ENCODE measurements around the gene DNAJC5. TPM values are rescaled to one million over a fixed set of nuclear protein-coding genes. Genes with fewer than 3 reads are reported as not detected.
A peak's percentile ranks its signal among the peaks of the same experiment; 100 is the strongest.
"Not testable (repeated sequence)": the region's sequence is repeated elsewhere in the genome, so short reads cannot be mapped to it uniquely, and the experiment has no call there.

DNAJC5 gene
- total RNA-seq, 1 experiment from 2014 or later, result 44.9 TPM

GRCh38 chr20:63968928-63969760, 74.2 kb downstream of the DNAJC5 start:
- no peak for TF ChIP-seq EZH2 (IDR thresholded peaks at IDR 0.05; ENCODE audit: borderline replicate concordance, low read depth, low read length, poor library complexity, severe bottlenecking)
- TF ChIP-seq CTCF (conservative IDR thresholded peaks at IDR 0.05; ENCODE audit: low read depth, low read length), result no peak
- peak; percentile 36 for DNase-seq (ENCODE audit: low spot score)
- ChIA-PET CTCF (no interaction called here), POLR2A (ENCODE audit: low non-redundant PET) (no interaction called here)
- H3K4me3 ChIP-seq (ENCODE audit: low read depth, low read length, poor library complexity, severe bottlenecking), result peak overlapping the region; percentile 73
- intact Hi-C loops (cut with micrococcal nuclease; ENCODE audit: unreplicated experiment), result no loop called here
- peaks cover 11% of the 10 kb centered on the region for H3K9me3 ChIP-seq (ENCODE audit: low read depth, low read length, poor library complexity, severe bottlenecking)
- no peaks in the 10 kb centered on the region for H3K27me3 ChIP-seq (replicated peaks; ENCODE audit: insufficient read depth, low read depth, low read length, poor library complexity)
- peaks cover 29% of the 10 kb centered on the region for H3K36me3 ChIP-seq (ENCODE audit: insufficient read depth, low read length, poor library complexity, severe bottlenecking)
- peaks cover 5% of the 10 kb centered on the region for H3K4me1 ChIP-seq (ENCODE audit: insufficient read depth, low read length, poor library complexity, severe bottlenecking)
- H3K27ac ChIP-seq (ENCODE audit: low read depth, low read length, poor library complexity, severe bottlenecking), result peak overlapping the region; percentile 84
- no TSS peak for BruUV-seq (replicated peaks)

- Histone ChIP-seq H3K27ac (ENCODE audit: low read depth, low read length, poor library complexity, severe bottlenecking) (peak within 1 kb of the TSS; percentile 84), H3K4me1 (ENCODE audit: insufficient read depth, low read length, poor library complexity, severe bottlenecking) (peaks cover 5% of the 10 kb centered on the region), H3K4me3 (ENCODE audit: low read depth, low read length, poor library complexity, severe bottlenecking) (peak within 1 kb of the TSS; percentile 73), H3K9me3 (ENCODE audit: low read depth, low read length, poor library complexity, severe bottlenecking) (peaks cover 11% of the 10 kb centered on the region), H3K27me3 (replicated peaks; ENCODE audit: insufficient read depth, low read depth, low read length, poor library complexity) (no peaks in the 10 kb centered on the region), H3K36me3 (ENCODE audit: insufficient read depth, low read length, poor library complexity, severe bottlenecking) (peaks cover 24% of the 10 kb centered on the region)
- DNase-seq (ENCODE audit: low spot score), result peak; percentile 83
- TF ChIP-seq CTCF (conservative IDR thresholded peaks at IDR 0.05; ENCODE audit: low read depth, low read length) (no peak), EZH2 (IDR thresholded peaks at IDR 0.05; ENCODE audit: borderline replicate concordance, low read depth, low read length, poor library complexity, severe bottlenecking) (no peak)
- ChIA-PET CTCF (no interaction called here), POLR2A (ENCODE audit: low non-redundant PET) (no interaction called here)
- intact Hi-C loops (cut with micrococcal nuclease; ENCODE audit: unreplicated experiment), result loop anchor here (10.0 kb wide), 1 partner anchor 195 kb away; no protein-coding TSS in a partner anchor
- BruUV-seq (replicated peaks), result no TSS peak
Observed at GRCh38 chr20:63969838-63970713, 75.2 kb downstream of the DNAJC5 start, which contains the start of gene ZNF512B. Gene ZNF512B, minus strand, starts transcription at chr20:63969930. Its CDS starts 1,980 bp downstream, at chr20:63967950.

- Histone ChIP-seq H3K4me3 (ENCODE audit: low read depth, low read length, poor library complexity, severe bottlenecking) (no peak overlapping the region), H3K36me3 (ENCODE audit: insufficient read depth, low read length, poor library complexity, severe bottlenecking) (peaks cover 24% of the 10 kb centered on the region), H3K27me3 (replicated peaks; ENCODE audit: insufficient read depth, low read depth, low read length, poor library complexity) (no peaks in the 10 kb centered on the region), H3K27ac (ENCODE audit: low read depth, low read length, poor library complexity, severe bottlenecking) (no peak overlapping the region), H3K4me1 (ENCODE audit: insufficient read depth, low read length, poor library complexity, severe bottlenecking) (peaks cover 5% of the 10 kb centered on the region), H3K9me3 (ENCODE audit: low read depth, low read length, poor library complexity, severe bottlenecking) (peaks cover 11% of the 10 kb centered on the region)
- no peak for DNase-seq (ENCODE audit: low spot score)
- TF ChIP-seq EZH2 (IDR thresholded peaks at IDR 0.05; ENCODE audit: borderline replicate concordance, low read depth, low read length, poor library complexity, severe bottlenecking), result no peak
- TF ChIP-seq CTCF (conservative IDR thresholded peaks at IDR 0.05; ENCODE audit: low read depth, low read length), result no peak
- CTCF ChIA-PET, result no interaction called here
- BruUV-seq (replicated peaks), result no TSS peak
- POLR2A ChIA-PET (ENCODE audit: low non-redundant PET), result no interaction called here
- intact Hi-C loops (cut with micrococcal nuclease; ENCODE audit: unreplicated experiment), result loop anchor here (10.0 kb wide), 1 partner anchor 196 kb away; no protein-coding TSS in a partner anchor
Observed at GRCh38 chr20:63970714-63971431, 75.9 kb downstream of the DNAJC5 start.

- H3K9me3 ChIP-seq (ENCODE audit: low read depth, low read length, poor library complexity, severe bottlenecking); POLR2A ChIA-PET (ENCODE audit: low non-redundant PET); DNase-seq (ENCODE audit: low spot score); H3K4me1 ChIP-seq (ENCODE audit: insufficient read depth, low read length, poor library complexity, severe bottlenecking); H3K4me3 ChIP-seq (ENCODE audit: low read depth, low read length, poor library complexity, severe bottlenecking); H3K27ac ChIP-seq (ENCODE audit: low read depth, low read length, poor library complexity, severe bottlenecking); BruUV-seq (replicated peaks); CTCF ChIA-PET; H3K27me3 ChIP-seq (replicated peaks; ENCODE audit: insufficient read depth, low read depth, low read length, poor library complexity): not testable (repeated sequence)
- peaks cover 13% of the 10 kb centered on the region for H3K36me3 ChIP-seq (ENCODE audit: insufficient read depth, low read length, poor library complexity, severe bottlenecking)
- intact Hi-C loops (cut with micrococcal nuclease; ENCODE audit: unreplicated experiment), result loop anchor here (10.0 kb wide), 1 partner anchor 197 kb away; no protein-coding TSS in a partner anchor
Observed at GRCh38 chr20:63971960-63972311, 77.0 kb downstream of the DNAJC5 start.

Measured in A673 (cell line).